Esophagus squamous epithelium (tissue), 4 donors: ENCODE measurements around the gene UPF3B.

Source experiments
- CTCF ChIP-seq, 6 experiments: fragments of 450-650 bp in 4 of 6; fragments of 200-600 bp in 2 of 6; sonication (generic) in 2 of 6; IDR thresholded peaks; one replicate each; pipeline ENCODE4 v1.5.1; 2016 to 2019; ENCODE audit warnings: antibody characterized with exemption in 6 of 6, mild to moderate bottlenecking in 4 of 6, moderate library complexity in 4 of 6
- POLR2A ChIP-seq, 4 donors: fragments of 450-650 bp; IDR thresholded peaks; one replicate each; pipeline ENCODE4 v1.6.1; 2017; ENCODE audit warnings: antibody characterized with exemption in 4 of 4, mild to moderate bottlenecking in 4 of 4, moderate library complexity in 3 of 4

- TF ChIP-seq CTCF (IDR thresholded peaks at IDR 0.05) = no peak
- no peak for TF ChIP-seq POLR2A (IDR thresholded peaks at IDR 0.05)
Measured at GRCh38 chrX:119871245-119871598, 18.5 kb upstream of the UPF3B start.
